ENCODE data around the gene APOB. TPM values are rescaled to one million over a fixed set of nuclear protein-coding genes. Genes with fewer than 3 reads are reported as not detected.

The APOB gene
- total and polyA plus RNA-seq, 2 of the 13 experiments (the other 11 are each of a cell fraction or from before 2014, with no cell fraction given) = 1,569 to 2,515 TPM

- TF ChIP-seq ZNF160 (CRISPR knock-in tag; IDR thresholded peaks at IDR 0.05) (0 out of 2 replicates have a peak, but pooled peaks have one; percentile 42), CTCF (CRISPR knock-in tag; IDR thresholded peaks at IDR 0.05) (0 out of 2 replicates have a peak, but pooled peaks have one; percentile 15), SOX6 (IDR thresholded peaks at IDR 0.05) (no peak), SOX6 (CRISPR knock-in tag; IDR thresholded peaks at IDR 0.05) (peak; percentile 17; the same call in 1 of the 2 replicates), SUZ12 (IDR thresholded peaks at IDR 0.05; ENCODE audit: low read depth, low read length) (no peak), ZNF296 (CRISPR knock-in tag; conservative IDR thresholded peaks at IDR 0.05) (no peak), HMG20A (CRISPR knock-in tag; IDR thresholded peaks at IDR 0.05; ENCODE audit: borderline replicate concordance) (no peak), MED13 (CRISPR knock-in tag; IDR thresholded peaks at IDR 0.05) (no peak), ZNF274 (CRISPR knock-in tag; IDR thresholded peaks at IDR 0.05) (peak; percentile 64; the same call in 1 of the 2 replicates), HOXD1 (CRISPR knock-in tag; IDR thresholded peaks at IDR 0.05) (no peak), HNF4G (IDR thresholded peaks at IDR 0.05; ENCODE audit: borderline replicate concordance, low read depth, low read length) (peak; percentile 79; the same call in 1 of the 2 replicates), HNF4G (CRISPR knock-in tag; IDR thresholded peaks at IDR 0.05; ENCODE audit: borderline replicate concordance, low read depth) (no peak), ZNF766 (CRISPR knock-in tag; IDR thresholded peaks at IDR 0.05; ENCODE audit: borderline replicate concordance) (no peak), HNF4A (CRISPR knock-in tag; IDR thresholded peaks at IDR 0.05) (peak; percentile 82), ZNF776 (CRISPR knock-in tag; IDR thresholded peaks at IDR 0.05) (peak; percentile 17; the same call in 1 of the 2 replicates), SALL1 (CRISPR knock-in tag; IDR thresholded peaks at IDR 0.05) (peak; percentile 27; the same call in 1 of the 2 replicates), ZNF512B (CRISPR knock-in tag; IDR thresholded peaks at IDR 0.05; ENCODE audit: borderline replicate concordance) (0 out of 2 replicates have a peak, but pooled peaks have one; percentile 60)
- TF ChIP-seq, protein P1, sequence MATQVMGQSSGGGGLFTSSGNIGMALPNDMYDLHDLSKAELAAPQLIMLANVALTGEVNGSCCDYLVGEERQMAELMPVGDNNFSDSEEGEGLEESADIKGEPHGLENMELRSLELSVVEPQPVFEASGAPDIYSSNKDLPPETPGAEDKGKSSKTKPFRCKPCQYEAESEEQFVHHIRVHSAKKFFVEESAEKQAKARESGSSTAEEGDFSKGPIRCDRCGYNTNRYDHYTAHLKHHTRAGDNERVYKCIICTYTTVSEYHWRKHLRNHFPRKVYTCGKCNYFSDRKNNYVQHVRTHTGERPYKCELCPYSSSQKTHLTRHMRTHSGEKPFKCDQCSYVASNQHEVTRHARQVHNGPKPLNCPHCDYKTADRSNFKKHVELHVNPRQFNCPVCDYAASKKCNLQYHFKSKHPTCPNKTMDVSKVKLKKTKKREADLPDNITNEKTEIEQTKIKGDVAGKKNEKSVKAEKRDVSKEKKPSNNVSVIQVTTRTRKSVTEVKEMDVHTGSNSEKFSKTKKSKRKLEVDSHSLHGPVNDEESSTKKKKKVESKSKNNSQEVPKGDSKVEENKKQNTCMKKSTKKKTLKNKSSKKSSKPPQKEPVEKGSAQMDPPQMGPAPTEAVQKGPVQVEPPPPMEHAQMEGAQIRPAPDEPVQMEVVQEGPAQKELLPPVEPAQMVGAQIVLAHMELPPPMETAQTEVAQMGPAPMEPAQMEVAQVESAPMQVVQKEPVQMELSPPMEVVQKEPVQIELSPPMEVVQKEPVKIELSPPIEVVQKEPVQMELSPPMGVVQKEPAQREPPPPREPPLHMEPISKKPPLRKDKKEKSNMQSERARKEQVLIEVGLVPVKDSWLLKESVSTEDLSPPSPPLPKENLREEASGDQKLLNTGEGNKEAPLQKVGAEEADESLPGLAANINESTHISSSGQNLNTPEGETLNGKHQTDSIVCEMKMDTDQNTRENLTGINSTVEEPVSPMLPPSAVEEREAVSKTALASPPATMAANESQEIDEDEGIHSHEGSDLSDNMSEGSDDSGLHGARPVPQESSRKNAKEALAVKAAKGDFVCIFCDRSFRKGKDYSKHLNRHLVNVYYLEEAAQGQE (IDR thresholded peaks at IDR 0.05; ENCODE audit: borderline replicate concordance in 1 of 2, low read depth in 1 of 2, low read length in 2 of 2) = 0 out of 4 replicates have a peak, but pooled peaks of 1 of the 2 experiments have one; percentile 3
- TF ChIP-seq, protein P2, sequence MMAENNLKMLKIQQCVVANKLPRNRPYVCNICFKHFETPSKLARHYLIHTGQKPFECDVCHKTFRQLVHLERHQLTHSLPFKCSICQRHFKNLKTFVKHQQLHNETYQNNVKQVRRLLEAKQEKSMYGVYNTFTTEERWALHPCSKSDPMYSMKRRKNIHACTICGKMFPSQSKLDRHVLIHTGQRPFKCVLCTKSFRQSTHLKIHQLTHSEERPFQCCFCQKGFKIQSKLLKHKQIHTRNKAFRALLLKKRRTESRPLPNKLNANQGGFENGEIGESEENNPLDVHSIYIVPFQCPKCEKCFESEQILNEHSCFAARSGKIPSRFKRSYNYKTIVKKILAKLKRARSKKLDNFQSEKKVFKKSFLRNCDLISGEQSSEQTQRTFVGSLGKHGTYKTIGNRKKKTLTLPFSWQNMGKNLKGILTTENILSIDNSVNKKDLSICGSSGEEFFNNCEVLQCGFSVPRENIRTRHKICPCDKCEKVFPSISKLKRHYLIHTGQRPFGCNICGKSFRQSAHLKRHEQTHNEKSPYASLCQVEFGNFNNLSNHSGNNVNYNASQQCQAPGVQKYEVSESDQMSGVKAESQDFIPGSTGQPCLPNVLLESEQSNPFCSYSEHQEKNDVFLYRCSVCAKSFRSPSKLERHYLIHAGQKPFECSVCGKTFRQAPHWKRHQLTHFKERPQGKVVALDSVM (CRISPR knock-in tag; IDR thresholded peaks at IDR 0.05) = peak; percentile 37; the same call in 1 of the 2 replicates
Measured at GRCh38 chr2:20955277-20956026, 88.4 kb downstream of the APOB start (continued).

Data from HepG2 (cell line).